ENCODE data around the gene KCNT1.
"Not testable (repeated sequence)": the region's sequence is repeated elsewhere in the genome, so short reads cannot be mapped to it uniquely, and the experiment has no call there.

KCNT1 gene

GRCh38 chr9:135672786-135673185, 29.2 kb upstream of the KCNT1 start:
- DNase-seq (ENCODE audit: low read depth, low spot score), result not testable (repeated sequence)

- no peak for DNase-seq (ENCODE audit: low read depth, low spot score)
These were observed 28.0 kb upstream of the KCNT1 start for GRCh38 chr9:135673941-135674340.

GRCh38 chr9:135674977-135675376, 27.0 kb upstream of the KCNT1 start:
- no peak for DNase-seq (ENCODE audit: low read depth, low spot score)

DNA sequence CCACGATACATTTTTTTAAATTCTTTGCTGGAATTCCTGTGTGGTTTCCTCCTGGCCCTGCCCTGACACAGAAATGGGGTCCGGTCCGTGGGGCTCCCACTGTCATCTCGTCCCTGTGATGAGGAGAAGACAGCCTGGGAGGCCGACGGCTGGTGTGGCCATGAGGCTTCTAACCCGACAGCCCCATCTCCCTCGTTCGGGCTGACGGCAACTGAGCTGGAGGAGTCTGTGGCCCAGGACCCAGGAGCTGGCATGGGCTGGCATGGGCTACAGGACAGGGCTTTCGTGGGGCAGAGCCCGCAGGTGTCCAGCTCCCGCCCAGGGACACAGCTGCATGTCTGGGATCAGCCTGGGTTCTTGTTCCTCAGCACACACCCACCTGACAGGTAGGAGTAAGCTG, 25.1 kb upstream of the KCNT1 start:
- no peak for DNase-seq (ENCODE audit: low read depth, low spot score)

- no peak for DNase-seq (ENCODE audit: low read depth, low spot score)
These were observed 24.3 kb upstream of the KCNT1 start for GRCh38 chr9:135677641-135678168.

GRCh38 chr9:135678236-135679017, 23.6 kb upstream of the KCNT1 start:
- DNase-seq (ENCODE audit: low read depth, low spot score), result no peak

GRCh38 chr9:135680056-135680455, 21.9 kb upstream of the KCNT1 start:
- DNase-seq (ENCODE audit: low read depth, low spot score), result no peak

DNA sequence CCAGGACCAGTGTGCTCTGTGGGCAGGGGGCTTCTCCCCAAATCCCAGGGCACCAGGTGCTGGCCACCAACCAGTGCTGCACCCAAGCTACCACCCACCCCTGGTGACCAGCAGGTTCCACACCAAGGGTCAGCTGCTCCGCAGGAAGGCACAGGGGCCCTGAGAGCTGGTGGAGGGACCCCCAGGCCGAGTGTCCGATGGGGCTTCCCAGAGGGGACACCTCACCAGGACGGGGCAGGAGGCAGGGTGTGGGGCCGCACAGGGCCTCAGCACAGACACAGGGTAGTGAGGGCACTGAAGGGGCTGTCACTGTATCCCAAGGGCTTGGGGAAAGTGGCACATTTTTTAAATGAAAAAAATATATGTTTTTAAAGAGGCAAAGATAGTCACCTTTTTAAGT, 20.8 kb upstream of the KCNT1 start:
- no peak for DNase-seq (ENCODE audit: low read depth, low spot score)

- no peak for DNase-seq (ENCODE audit: low read depth, low spot score)
These were observed 18.5 kb upstream of the KCNT1 start for GRCh38 chr9:135683401-135684034.

DNA sequence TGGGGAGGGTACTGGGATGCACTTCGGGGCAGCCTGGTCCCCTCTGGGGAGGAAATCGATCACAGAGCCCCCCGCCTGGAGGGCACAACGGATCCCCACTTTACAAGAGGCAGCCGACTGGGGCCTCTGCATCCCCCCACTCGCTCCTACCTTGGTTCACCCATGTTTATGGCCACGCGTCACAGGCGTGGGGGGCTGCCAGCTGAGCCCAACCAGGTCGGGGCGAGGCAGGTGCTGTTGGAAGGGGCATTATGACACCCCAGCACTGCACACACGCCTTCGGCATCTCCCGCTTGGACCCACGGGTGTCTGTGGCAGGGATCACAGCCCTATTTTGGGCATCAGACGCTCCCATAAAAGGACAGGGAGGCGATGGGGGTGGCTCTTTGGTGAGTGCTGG, 17.3 kb upstream of the KCNT1 start:
- DNase-seq (ENCODE audit: low read depth, low spot score), result no peak

- DNase-seq (ENCODE audit: low read depth, low spot score), result no peak
These were observed 14.8 kb upstream of the KCNT1 start for GRCh38 chr9:135687216-135687615.

GRCh38 chr9:135689011-135689410, 13.0 kb upstream of the KCNT1 start:
- DNase-seq (ENCODE audit: low read depth, low spot score), result no peak

GRCh38 chr9:135690836-135691570, 11.0 kb upstream of the KCNT1 start:
- DNase-seq (ENCODE audit: low read depth, low spot score), result no peak

DNA sequence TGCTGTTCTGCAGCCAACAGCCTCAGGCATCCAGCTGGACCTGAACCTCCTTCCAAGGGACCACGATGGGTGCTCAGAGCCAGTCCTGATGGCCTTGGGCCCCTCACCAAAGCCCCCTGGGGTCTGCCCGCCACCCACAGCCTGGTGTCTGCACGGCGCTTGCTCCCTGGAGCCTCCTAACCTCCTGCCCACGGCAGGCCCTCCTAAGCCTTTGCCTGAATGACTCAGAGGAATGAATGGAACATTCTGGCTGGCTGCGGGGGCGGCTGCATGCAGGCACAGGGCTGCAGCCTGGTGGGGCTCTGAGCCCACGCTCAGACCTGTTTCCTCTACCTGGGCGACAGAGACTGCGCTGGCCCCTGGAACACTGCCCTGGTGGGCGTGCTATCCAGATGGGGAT, 9.6 kb upstream of the KCNT1 start:
- DNase-seq (ENCODE audit: low read depth, low spot score), result no peak

- no peak for DNase-seq (ENCODE audit: low read depth, low spot score)
These were observed 8.7 kb upstream of the KCNT1 start for GRCh38 chr9:135693265-135693664.

GRCh38 chr9:135693771-135694170, 8.2 kb upstream of the KCNT1 start:
- DNase-seq (ENCODE audit: low read depth, low spot score), result no peak

DNA sequence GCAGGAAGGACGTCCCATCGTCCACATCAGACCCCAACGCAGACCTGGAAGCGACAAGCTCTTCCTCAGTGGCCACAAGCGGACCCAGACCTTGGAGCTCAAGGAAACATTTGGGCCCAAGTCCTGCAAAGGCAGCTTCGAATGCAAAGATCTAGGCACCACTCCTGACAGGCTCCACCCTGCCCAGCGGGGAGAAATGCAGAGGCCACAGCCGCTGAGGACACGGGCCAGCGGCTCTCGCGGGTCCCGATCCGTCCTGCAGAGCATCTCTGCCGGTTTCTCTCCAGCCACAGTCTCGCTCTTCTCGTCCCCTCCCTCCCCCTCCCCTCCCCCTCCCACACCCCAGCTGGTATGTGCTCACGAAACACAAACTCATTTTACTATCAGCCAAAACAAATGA, 7.6 kb upstream of the KCNT1 start:
- DNase-seq (ENCODE audit: low read depth, low spot score), result no peak

DNA sequence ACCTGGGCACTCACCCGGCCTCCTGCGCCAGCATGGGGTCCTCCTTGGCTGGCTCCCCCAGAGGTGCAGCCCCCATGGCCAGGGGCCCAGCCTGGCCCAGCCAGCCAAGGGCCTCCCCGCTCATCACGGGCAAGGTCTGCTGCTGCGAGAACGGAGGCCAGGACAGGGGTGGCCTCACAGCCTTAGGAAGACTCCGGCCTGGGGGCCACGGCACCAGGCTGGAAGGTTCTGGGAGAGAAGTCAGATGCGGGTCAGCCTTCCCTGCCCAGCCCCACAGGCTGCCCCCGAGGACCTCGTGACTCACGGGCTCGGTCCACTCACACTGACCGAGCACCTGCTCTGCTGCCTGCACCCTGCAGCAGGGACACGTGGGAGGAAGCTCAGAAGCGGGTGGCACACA, 6.9 kb upstream of the KCNT1 start:
- no peak for DNase-seq (ENCODE audit: low read depth, low spot score)

- DNase-seq (ENCODE audit: low read depth, low spot score), result no peak
These were observed 6.3 kb upstream of the KCNT1 start for GRCh38 chr9:135695642-135696041.

DNA sequence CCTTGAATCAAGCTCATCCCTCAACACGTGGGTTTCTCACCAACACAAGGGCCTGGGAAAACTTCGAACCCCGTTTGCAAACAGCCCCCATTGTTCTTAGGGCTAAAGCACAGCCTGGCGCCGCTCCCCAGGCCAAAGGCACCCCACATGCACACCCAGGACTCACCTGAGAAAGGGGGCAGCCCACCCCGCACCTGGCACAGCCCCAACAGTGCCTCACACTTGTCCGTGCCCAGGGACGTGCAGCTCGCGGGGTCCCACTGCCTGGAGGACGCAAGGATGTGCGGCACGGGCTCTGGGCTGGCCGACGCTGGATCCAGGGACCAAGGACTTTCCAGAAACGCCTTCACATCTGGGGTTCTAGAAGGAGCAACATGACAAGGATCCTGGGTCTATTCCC, 5.5 kb upstream of the KCNT1 start:
- no peak for DNase-seq (ENCODE audit: low read depth, low spot score)

GRCh38 chr9:135697226-135697625, 4.8 kb upstream of the KCNT1 start:
- DNase-seq (ENCODE audit: low read depth, low spot score), result no peak

DNA sequence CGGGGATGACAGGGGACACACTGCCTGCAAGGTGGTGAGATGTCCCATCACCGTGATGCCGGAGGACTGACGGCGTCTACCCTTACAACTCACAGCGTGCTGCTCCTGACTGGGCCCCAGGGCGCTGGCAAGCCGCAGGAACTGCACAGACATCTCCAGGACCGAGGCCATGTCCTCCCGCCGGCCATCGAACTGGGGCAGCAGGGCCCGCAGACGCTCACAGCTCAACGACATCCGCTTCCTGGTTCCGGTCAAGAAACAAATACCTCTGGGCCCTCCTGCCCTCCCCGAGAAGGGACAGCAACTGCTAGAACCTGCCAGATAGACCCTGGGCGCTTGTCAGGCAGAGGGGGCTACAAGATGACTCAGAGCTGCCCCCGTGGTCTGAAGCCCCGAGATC, 3.7 kb upstream of the KCNT1 start:
- DNase-seq (ENCODE audit: low read depth, low spot score), result no peak

DNA sequence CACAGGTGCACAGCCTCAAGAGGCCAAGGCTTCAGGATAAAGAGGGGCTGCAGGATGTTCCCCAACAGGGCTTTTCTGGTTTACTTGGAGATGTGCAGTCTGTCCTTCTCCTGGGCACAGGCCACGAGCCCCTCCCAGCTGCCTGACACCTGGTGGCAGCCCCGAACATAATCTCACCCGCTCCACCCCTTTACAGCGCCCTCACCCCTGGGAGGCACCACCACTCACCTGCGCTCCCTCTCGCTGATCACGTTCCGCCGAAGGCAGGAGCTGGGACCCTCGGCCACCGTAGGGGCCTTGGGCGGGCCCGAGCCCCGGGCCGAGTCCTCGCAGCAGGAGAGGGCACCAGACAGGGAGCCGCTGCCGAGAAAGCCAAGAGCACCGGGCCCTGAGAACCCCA, 3.2 kb upstream of the KCNT1 start:
- no peak for DNase-seq (ENCODE audit: low read depth, low spot score)
